HG03521 (cell line): ENCODE results near the gene FBLN2.
"Not testable (repeated sequence)": the region's sequence is repeated elsewhere in the genome, so short reads cannot be mapped to it uniquely, and the experiment has no call there.

Source experiments
- ATAC-seq: cut with Tn5 transposase; IDR thresholded peaks from one replicate; pipeline ENCODE4 v1.9.1; 2021; ENCODE audit warnings: mild to moderate bottlenecking, moderate library complexity; ENCODE audit not compliant: unreplicated experiment

Gene FBLN2

DNA sequence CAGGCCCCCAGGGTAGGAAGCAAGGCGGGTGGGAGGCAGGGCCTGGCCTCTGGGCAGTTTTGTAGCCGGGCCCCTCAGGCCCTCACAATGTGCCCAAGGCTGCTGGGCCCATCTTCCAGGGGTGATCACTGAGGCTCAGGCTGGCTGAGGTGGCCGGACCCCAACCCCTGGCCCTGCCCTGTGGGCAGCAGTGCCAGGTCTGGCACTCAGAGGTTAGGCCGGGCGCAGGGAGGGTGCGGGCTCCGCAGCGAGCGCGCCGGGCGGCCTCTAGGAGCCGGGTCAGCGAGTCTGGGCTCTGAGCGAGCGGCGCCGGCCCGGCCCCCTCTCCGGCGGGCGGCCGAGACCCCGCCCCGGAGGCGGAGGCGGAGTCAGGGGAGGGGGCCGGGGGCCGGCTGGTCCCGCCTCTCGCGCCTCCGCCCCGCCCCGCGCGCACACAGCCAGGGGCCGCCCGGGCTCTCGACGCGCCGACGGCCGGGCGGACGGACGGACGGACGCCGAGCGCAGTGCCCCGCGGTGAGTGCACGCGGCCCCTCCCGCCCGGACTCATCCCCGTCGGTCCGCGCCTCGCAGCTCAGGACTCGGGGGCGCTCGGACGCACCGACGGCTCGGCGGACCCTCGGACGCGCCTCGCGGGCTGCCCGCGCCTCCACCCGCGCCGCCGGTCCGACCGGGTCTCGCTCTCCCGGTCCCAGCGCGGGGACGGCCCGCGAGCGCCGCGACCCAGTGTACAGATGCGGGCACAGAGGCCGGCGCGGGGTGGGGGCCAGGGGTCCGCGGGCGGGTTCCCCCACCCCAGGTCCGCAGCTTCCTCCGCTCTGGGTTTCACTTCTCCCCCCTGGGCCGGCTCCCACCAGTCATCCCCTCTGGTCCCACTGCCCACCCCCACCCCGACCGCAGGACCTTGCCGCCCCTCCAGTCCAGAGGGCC is at the start of gene FBLN2:
Gene FBLN2 (plus strand): TSS at position 430 of the 927 bp plus-strand sequence. CDS start 21,231 bp downstream, outside the sequence.
- no peak for ATAC-seq

- not testable (repeated sequence) for ATAC-seq
Observed at GRCh38 chr3:13499246-13499645, 49.7 kb upstream of the FBLN2 start.

DNA sequence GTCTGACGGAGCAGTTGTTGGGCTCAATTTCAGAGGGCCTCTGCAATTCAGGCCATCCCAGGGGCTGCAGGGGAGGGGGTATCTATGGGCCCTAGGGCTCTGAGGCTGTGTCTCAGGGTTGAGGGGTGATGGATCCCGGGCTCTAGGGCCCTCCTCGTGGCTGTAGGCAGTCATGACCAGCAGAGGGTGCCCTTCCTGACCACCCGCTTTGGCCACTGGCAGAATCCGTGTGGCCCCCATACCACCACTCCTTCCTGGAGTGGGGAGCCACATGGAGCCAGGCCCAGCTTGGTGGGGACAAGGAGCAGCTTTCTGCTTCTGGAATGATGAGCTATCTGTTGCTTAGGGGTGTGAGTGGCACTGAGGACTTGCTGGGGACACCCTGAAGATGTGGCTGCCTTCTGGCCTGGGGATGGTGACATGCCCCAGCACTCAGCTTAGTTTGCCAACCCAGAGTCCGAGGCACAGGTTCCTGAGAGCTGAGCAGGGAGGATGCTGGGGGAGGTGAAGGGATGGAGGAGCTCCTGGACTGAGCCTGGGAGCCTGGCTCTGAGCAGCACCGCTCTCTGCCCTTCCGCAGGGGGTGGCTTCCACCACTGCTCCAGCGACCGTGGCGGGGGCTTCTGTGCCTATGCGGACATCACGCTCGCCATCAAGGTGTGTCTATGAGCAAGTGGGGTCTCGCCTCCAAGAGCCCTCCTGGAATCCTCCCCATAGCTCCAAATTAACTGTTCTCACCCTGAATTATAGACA is 48.6 kb upstream of the FBLN2 start:
- ATAC-seq = no peak

DNA sequence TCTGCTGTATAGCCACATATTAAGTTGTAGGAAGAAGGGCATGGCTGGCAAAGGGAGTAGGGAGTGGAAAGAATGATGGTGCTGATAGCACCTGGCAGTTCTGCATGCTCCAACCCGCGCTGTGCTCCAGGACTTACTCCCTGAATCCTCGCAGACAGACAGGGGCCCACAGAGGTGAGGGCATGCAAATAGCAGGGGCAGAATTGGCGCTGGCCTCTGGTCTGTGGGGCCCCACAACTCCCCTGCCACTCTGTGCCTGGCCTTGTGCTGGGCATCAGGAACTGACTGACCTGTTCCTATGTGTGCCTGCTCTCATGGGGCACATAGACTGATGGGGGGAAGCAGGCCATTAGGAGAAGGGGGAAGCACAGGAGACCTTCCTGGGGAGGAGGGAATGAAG is 47.9 kb upstream of the FBLN2 start:
- ATAC-seq = no peak

- ATAC-seq = no peak
Observed at GRCh38 chr3:13501521-13501920, 47.4 kb upstream of the FBLN2 start.

DNA sequence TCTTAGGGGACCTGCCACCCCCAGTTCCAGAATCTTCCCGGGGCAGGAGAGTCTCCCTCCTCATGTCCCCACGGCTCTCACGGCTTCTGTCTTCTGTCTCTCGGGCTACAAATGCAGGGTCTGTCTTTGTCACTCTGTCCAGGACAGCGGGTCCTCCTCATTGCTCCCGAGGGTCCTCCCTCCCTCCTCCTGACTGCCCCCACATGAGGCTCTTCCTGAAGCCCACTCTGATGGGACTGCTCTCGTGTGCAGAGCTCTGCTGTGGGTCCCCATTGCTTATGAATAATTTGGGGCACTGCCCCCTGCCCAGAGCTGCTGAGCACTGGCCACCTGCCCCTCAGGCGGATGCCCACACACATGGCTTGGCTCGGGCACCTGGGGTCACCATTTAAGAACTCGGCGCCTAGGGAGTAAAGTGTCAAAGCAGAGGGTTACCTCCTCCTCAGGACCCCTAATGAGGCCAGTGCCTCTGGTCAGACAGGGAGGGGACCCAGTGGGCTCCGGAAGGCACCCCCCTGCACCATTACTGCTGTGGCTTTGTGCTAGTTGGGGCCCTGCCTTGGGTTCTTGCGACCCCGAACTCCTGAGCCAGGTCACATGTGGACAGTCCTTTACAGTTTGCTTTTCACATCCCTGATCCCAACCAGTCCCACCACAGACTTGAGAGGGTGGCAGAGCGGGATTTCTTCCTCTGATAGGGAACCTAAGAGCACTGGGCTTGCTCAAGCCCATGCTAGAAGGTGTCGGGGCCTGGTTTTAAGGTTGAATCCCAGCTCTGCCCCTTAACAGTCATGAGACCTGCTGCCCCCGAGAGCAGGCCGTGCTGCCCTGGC is 46.8 kb upstream of the FBLN2 start:
- ATAC-seq = no peak

- no peak for ATAC-seq
Observed at GRCh38 chr3:13502791-13503060, 46.2 kb upstream of the FBLN2 start.

GRCh38 chr3:13504161-13504831 is 44.6 kb upstream of the FBLN2 start:
- no peak for ATAC-seq

DNA sequence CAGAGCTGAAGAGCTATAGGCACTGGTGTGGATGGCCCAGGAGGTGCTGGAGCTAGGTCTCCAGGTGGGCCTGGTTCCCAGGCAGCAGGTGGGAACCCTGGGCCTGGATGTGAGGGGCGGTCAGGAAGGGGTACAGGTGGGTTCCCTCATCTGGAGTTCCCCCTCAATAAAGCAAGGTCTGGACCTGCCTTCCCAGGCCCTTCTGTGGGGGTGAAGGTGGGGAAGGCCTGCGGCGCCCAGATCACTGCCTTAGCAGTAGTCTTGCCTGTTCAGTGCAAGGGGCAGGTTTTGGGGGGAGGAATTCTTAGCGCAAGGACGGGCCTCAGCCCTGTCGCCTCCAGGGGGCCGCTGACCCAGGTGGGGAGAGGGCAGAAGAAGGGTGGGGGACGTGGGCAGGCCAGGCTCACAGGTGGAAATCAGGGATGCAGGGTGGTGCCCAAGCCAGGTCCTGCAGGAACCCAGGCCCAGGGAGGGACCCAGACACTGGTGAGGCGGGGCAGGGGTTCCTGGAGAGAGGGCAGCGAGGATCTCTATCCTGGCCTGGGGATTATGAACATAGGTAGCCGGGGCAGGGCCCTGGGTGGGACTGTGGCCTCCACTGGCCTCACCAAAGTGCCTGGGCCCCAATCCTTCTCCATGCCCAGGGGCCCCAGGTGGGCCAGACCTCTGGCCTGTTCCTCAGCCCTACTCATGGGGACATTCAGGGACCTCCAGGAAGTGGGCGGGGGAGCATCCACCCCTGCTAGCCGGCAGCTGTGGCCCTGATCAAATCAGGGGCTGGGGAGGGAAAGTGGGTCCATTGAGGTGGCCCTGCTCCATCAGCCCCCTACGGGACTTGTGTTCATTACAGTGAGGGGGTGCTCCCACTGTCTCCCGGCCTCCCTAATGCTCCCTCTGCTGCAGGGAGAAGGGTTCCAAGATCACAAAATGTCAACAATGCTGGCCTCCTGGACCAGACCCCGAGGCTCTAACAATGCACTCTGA is 43.5 kb upstream of the FBLN2 start:
- no peak for ATAC-seq

GRCh38 chr3:13506239-13506638 is 42.7 kb upstream of the FBLN2 start:
- no peak for ATAC-seq

- ATAC-seq = no peak
Observed at GRCh38 chr3:13506680-13507079, 42.2 kb upstream of the FBLN2 start.

DNA sequence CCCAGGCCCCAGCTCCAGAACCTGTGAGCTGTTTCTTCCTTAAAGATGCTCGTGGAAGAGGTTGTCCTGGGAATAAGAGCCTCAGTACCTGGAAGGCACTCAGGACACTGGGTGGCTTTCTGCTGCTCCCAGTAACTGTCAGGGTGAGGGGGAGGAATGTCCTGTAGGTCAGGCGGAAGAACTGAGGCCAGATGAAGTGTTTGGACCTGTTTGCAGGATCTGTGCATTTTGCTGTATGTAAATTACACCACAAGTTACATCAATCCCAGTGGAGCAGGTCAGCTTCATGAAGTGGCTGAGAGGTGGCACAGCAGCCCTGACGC is 41.7 kb upstream of the FBLN2 start:
- ATAC-seq = no peak

DNA sequence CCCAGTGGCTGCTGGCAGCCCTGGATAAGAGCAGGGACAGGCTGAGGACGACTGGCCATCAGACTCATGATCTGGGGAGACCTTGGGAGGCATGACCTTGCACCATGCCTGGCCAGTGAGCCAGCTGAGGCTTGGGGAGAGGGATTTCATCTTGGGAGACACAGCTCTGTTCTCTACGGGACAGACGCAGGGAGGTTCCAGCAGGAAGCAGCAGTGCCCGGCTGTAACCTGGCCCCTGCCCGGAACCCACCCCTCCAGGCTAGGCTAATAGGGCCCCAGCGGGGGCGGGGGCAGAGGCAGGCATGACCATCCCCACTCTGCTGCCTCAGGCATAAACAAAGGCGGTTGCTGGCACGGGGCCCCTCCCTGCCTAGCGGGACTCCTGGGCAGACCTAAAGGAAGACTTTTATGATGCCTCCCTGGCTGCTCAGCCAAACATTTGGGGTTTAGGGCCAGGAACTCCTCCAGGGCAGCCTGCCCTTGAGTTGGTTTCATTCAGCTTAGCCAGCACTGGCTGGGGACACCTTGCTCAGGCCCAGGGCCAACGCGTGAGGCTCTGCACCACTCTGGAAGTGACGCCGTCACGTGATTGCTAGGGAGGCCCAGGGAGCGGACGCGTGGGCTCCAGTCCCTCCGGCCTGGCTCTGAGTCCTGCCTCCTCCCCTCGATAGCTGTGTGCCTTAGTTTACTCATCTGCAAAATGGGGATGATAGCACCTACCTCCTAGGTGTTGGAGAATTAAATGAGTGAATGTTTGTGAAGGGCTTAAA is 41.2 kb upstream of the FBLN2 start:
- no peak for ATAC-seq

DNA sequence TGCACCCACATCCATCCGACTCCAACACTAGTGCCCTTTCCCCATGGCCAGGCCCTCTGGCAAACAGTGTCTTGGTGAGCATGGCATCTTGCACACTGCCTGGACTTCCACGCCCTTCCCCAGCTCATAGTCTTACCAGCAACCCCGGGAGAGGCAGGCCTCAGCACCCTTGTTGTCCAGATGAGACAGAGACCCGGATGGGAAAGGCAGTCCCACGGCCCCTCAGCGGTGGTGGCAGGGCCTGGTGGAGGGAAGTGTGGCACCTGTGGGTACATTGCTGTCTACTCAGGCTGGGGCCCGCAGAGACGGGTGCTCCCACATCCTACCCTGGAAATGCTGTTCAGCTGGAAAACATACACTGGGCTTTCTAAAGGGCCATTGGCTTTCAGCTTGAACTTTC is 40.4 kb upstream of the FBLN2 start:
- ATAC-seq = no peak

DNA sequence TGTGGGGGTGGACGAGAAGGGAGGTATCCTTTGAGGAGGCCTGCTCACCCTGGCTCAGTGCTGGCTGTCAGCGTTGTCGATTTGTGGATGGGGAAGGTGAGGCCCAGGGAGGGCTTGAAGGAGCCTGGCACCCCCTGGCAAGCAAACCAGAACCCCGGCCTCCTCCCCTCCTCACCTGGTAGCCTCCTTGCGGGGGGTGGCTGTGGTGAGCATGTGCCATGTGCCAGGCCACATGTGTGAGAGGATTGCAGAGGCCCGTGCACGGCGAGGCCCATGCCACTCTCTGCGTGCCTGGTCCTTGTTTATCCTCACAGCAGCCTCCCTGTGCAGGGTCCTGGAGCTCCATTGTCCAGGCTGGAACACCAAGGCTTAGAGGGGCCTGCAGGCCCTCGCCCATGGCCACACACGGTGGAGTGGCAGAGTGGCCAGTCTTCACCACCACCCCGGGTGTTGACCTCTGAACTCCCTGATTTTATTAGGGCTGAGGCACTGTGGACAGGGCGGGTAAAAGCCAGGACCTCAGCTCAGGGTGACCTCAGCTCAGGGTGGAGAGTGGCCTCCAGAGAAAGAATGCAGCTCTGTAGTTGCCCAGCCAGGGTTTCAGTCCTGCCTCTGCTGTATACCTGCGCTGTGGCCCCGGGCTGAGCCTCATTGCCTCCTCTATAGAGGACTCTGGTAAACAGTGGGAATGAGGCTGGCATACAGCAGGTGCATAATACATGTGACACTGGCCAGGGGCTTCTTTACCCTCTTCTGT is 39.7 kb upstream of the FBLN2 start:
- no peak for ATAC-seq

DNA sequence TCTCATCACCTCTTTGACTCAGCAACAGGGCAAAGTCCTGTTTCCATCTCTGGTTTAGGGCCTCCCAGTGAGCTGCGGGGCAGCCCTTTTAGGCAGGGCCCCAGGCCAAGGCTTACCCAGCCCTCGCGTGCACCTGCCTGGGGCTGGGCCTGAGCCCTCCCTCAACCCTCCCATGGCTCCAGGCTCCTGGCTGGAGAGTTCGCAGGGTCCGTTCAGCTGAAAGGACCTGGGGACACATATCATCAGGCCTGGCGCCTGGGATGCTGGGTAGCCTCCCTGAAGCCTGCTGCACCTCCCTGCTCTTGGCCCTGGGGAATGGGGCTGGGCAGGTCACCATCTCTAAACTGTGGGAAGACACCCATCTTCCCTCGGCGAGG is 39.1 kb upstream of the FBLN2 start:
- no peak for ATAC-seq

DNA sequence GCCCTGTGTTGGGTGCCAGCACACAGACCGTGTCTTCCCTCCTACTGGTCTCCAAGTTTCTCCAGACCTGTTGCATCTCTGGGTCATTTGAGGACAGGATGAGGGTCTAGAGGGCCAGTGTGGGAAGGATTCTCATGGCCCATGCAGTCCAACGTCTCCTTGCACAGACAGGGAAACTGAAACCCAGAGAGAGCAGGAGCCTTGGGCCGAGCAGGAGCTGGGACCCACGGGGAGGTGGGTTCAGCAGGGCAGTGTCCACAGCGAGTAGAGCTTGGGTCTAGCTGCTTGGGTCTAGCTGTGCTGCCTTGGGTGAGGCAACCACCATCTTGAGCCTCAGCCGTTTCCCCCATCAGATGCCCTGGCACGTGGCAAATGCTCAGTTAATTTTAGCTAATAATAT is 36.5 kb upstream of the FBLN2 start:
- ATAC-seq = no peak
